Endometrial microvascular endothelial cells (primary cell): Measurements from ENCODE around the gene UGT1A7. TPM values are rescaled to one million over a fixed set of nuclear protein-coding genes. Genes with fewer than 3 reads are reported as not detected.
"Not testable (repeated sequence)": the region's sequence is repeated elsewhere in the genome, so short reads cannot be mapped to it uniquely, and the experiment has no call there.

Experiments
- in situ Hi-C: cut with HindIII; loops from 2 replicates; pipeline ENCODE4 v1.10.0; 2017; ENCODE audit warnings: low sequenced_read_pairs, low pct_unique_long_range_greater_than_20kb; ENCODE audit errors: inconsistent ontology term
- total RNA-seq: library from RNA; depleted of rRNA; stranded (reverse); fragments of >200 nt; gene quantifications from one replicate; pipeline ENCODE4 v1.2.3, GENCODE V29; 2015; ENCODE audit errors: inconsistent ontology term

UGT1A7 gene
- total RNA-seq, 1 donor from 2014 or later = not detected

GRCh38 chr2:233751212-233752009, 69.7 kb downstream of the UGT1A7 start:
- in situ Hi-C loops = not testable (repeated sequence)

- in situ Hi-C loops = no loop called here
Measured at GRCh38 chr2:233754872-233755611, 73.3 kb downstream of the UGT1A7 start.

GRCh38 chr2:233756429-233757081, 74.9 kb downstream of the UGT1A7 start:
- in situ Hi-C loops = no loop called here

GRCh38 chr2:233758141-233758540, 76.4 kb downstream of the UGT1A7 start:
- in situ Hi-C loops = no loop called here

- in situ Hi-C loops = no loop called here
Measured at GRCh38 chr2:233758849-233759248, 77.1 kb downstream of the UGT1A7 start.

GRCh38 chr2:233760043-233760442, 78.3 kb downstream of the UGT1A7 start, which contains the start of gene UGT1A1:
Gene UGT1A1, plus strand, starts transcription at chr2:233760270. Its CDS starts 18 bp downstream, at chr2:233760288.
- in situ Hi-C loops = no loop called here

GRCh38 chr2:233761040-233761769, 79.5 kb downstream of the UGT1A7 start:
- in situ Hi-C loops = no loop called here

- in situ Hi-C loops = no loop called here
Measured at GRCh38 chr2:233764264-233764663, 82.6 kb downstream of the UGT1A7 start.

- in situ Hi-C loops = no loop called here
Measured at GRCh38 chr2:233764761-233765160, 83.1 kb downstream of the UGT1A7 start.

- in situ Hi-C loops = no loop called here
Measured at GRCh38 chr2:233766416-233766815, 84.7 kb downstream of the UGT1A7 start.

- in situ Hi-C loops = no loop called here
Measured at GRCh38 chr2:233768076-233768475, 86.4 kb downstream of the UGT1A7 start.

GRCh38 chr2:233769260-233769659, 87.6 kb downstream of the UGT1A7 start:
- in situ Hi-C loops = no loop called here

GRCh38 chr2:233772153-233772552, 90.5 kb downstream of the UGT1A7 start:
- in situ Hi-C loops = no loop called here

- in situ Hi-C loops = no loop called here
Measured at GRCh38 chr2:233772583-233772982, 90.9 kb downstream of the UGT1A7 start.

GRCh38 chr2:233773854-233774253, 92.2 kb downstream of the UGT1A7 start:
- in situ Hi-C loops = no loop called here

GRCh38 chr2:233775414-233775813, 93.7 kb downstream of the UGT1A7 start:
- in situ Hi-C loops = no loop called here

- in situ Hi-C loops = no loop called here
Measured at GRCh38 chr2:233778030-233778429, 96.3 kb downstream of the UGT1A7 start, which contains the start of gene MROH2A. Gene MROH2A, plus strand, starts transcription at chr2:233778330. Its CDS starts 1,029 bp downstream, at chr2:233779359.

GRCh38 chr2:233779722-233780121, 98.0 kb downstream of the UGT1A7 start:
- in situ Hi-C loops = no loop called here

- in situ Hi-C loops = no loop called here
Measured at GRCh38 chr2:233780771-233781170, 99.1 kb downstream of the UGT1A7 start.
